Suprapubic skin (tissue), 4 donors: ENCODE results near the gene PAQR7. TPM values are rescaled to one million over a fixed set of nuclear protein-coding genes. Genes with fewer than 3 reads are reported as not detected.

ENCODE experiments used
- DNase-seq, 2 donors: peaks; one replicate each; pipeline ENCODE4 v3.0.0-alpha.2; 2019; ENCODE audit warnings: low spot score in 2 of 2
- H3K27ac ChIP-seq: fragments of 200-600 bp; sonication (generic); one replicate; pipeline ENCODE4 v1.5.1; 2019
- H3K27me3 ChIP-seq: fragments of 200-600 bp; sonication (generic); one replicate; pipeline ENCODE4 v1.5.1; 2019
- H3K36me3 ChIP-seq: fragments of 200-600 bp; sonication (generic); one replicate; pipeline ENCODE4 v1.5.1; 2019
- H3K4me1 ChIP-seq: fragments of 200-600 bp; sonication (generic); one replicate; pipeline ENCODE4 v1.5.1; 2019
- H3K4me3 ChIP-seq: fragments of 200-600 bp; sonication (generic); one replicate; pipeline ENCODE4 v1.5.1; 2019; ENCODE audit warnings: mild to moderate bottlenecking
- H3K9me3 ChIP-seq: fragments of 200-600 bp; sonication (generic); one replicate; pipeline ENCODE4 v1.5.1; 2019
- EP300 ChIP-seq: sonication (generic); formaldehyde crosslinking; IDR thresholded peaks from one replicate; pipeline ENCODE4 v1.6.1; 2017; ENCODE audit warnings: antibody characterized with exemption
- POLR2A ChIP-seq, 2 donors: fragments of 450-650 bp; IDR thresholded peaks; one replicate each; pipeline ENCODE4 v1.6.1; 2017; ENCODE audit warnings: antibody characterized with exemption in 2 of 2, mild to moderate bottlenecking in 2 of 2, moderate library complexity in 2 of 2
- POLR2AphosphoS5 ChIP-seq, 3 donors: sonication (generic); formaldehyde crosslinking; IDR thresholded peaks; one replicate each; pipeline ENCODE4 v1.6.1; 2017; ENCODE audit warnings: antibody characterized with exemption in 3 of 3
- WGBS: methylation state at CpG from one replicate; pipeline ENCODE4 v1.1.5; 2018; 5-methylcytosine and 5-hydroxymethylcytosine counted together
- total RNA-seq, 4 donors: library from RNA; depleted of rRNA; stranded (reverse); fragments of >200 nt; gene quantifications; one replicate each; pipeline ENCODE4 v1.1.0, GENCODE V29; 2016
- TF ChIP-seq, protein P1 (sequence below), 2 donors: fragments of 200-600 bp in 1 of 2; fragments of 450-650 bp in 1 of 2; sonication (generic) in 1 of 2; IDR thresholded peaks; one replicate each; pipeline ENCODE4 v1.5.1; 2016 to 2019; ENCODE audit warnings: antibody characterized with exemption in 2 of 2, mild to moderate bottlenecking in 1 of 2, moderate library complexity in 1 of 2

Gene PAQR7
- total RNA-seq, 4 donors from 2014 or later: 14.3 to 20.9 (median 16.6) TPM

DNA sequence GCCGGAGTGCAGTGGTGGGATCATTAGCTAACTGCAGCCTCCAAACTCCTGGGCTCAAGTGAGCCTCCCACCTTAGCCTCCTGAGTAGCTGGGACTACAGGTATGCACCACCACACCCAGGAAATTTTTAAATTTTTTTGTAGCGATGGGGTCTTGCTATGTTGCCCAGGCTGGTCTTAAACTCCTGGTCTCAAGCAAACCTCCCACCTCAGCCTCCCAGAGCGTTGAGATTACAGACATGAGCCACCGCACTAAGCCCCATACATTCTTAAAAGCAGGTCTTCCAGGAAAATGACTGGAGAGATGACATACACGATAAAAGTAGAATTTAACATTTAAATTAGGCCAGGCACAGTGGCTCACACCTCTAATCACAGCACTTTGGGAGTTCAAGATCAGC, 42.4 kb downstream of the PAQR7 start:
- Histone ChIP-seq H3K27me3 (no peaks in the 10 kb centered on the region), H3K4me1 (peaks cover 6% of the 10 kb centered on the region), H3K4me3 (no peak overlapping the region), H3K36me3 (peaks cover 61% of the 10 kb centered on the region), H3K9me3 (no peaks in the 10 kb centered on the region), H3K27ac (no peak overlapping the region)
- TF ChIP-seq, protein P1, sequence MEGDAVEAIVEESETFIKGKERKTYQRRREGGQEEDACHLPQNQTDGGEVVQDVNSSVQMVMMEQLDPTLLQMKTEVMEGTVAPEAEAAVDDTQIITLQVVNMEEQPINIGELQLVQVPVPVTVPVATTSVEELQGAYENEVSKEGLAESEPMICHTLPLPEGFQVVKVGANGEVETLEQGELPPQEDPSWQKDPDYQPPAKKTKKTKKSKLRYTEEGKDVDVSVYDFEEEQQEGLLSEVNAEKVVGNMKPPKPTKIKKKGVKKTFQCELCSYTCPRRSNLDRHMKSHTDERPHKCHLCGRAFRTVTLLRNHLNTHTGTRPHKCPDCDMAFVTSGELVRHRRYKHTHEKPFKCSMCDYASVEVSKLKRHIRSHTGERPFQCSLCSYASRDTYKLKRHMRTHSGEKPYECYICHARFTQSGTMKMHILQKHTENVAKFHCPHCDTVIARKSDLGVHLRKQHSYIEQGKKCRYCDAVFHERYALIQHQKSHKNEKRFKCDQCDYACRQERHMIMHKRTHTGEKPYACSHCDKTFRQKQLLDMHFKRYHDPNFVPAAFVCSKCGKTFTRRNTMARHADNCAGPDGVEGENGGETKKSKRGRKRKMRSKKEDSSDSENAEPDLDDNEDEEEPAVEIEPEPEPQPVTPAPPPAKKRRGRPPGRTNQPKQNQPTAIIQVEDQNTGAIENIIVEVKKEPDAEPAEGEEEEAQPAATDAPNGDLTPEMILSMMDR (IDR thresholded peaks at IDR 0.05): no peak
- TF ChIP-seq EP300 (no peak), POLR2A (IDR thresholded peaks at IDR 0.05) (no peak), POLR2AphosphoS5 (IDR thresholded peaks at IDR 0.05) (no peak)
- over 99% methylated on average over 5 of the region's 5 CpGs for WGBS
- DNase-seq: no peak

DNA sequence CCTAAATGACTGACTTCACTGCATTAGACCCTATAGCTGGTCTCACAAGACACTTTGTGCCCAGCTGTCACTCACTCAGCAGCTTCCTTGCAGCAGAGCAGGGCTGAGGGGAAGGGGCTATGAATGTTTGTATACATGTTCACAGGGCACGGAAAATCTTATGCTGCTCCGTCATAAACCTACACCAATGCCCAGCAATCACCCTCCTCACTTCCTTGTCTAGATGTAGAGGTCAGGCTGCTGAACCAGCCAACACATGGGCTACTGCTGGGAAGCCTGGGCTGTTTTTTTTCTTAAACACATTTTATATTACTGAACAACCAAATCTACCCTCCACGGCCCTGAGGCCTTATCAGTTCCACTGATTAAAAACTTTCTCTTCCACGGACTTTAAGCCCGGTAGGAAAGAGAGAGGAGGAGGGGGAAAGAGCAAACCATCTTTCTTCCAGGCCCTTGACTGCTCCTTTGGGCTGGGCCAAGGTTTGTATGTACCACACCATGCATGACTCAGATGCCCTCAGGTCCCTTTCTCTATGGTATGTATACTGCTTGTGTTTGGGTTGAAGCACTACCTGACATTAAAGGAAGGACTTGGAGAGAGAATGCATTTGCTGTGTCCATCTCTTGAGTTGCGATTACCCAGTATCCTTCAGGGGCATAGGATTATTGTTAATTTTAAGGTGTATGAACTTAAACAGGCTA, 43.0 kb downstream of the PAQR7 start:
- TF ChIP-seq POLR2A (IDR thresholded peaks at IDR 0.05): no peak
- no peak for TF ChIP-seq EP300
- no peak for TF ChIP-seq POLR2AphosphoS5 (IDR thresholded peaks at IDR 0.05)
- TF ChIP-seq, protein P1 (IDR thresholded peaks at IDR 0.05): no peak
- DNase-seq: no peak
- Histone ChIP-seq H3K4me1 (peaks cover 6% of the 10 kb centered on the region), H3K9me3 (no peaks in the 10 kb centered on the region), H3K4me3 (no peak overlapping the region), H3K27me3 (no peaks in the 10 kb centered on the region), H3K36me3 (peaks cover 68% of the 10 kb centered on the region), H3K27ac (no peak overlapping the region)
- WGBS: 77% methylated on average over 6 of the region's 6 CpGs

DNA sequence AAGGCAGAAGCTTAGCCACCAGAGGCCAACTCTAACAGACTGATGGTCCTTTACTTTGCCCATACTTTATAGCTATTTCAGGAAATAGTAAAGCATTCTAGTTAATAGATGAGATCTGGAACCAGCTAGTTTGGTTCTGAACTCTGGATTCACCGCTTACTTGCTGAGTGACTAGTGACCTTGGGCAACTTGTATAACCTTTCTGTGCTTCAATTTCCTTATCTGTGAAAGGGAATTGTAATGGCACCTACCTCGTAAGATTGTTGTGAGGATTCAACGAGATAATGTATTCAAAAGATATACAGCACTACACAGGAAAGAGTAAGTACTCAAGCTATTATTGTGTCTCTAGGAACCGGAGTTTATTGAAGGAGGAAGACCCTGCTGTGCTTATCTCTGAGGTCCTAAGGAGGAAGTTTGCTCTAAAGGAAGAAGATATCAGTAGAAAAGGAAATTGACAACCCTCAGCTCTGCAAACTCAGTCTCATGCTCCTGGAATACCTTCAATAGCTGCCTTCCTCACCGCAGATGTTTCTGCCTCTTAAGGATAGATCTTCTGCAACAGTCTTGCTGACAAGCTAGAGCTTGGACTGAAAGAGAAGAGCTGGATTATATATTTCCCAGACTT, 43.8 kb downstream of the PAQR7 start:
- Histone ChIP-seq H3K4me1 (peaks cover 6% of the 10 kb centered on the region), H3K4me3 (no peak overlapping the region), H3K36me3 (peaks cover 76% of the 10 kb centered on the region), H3K27me3 (no peaks in the 10 kb centered on the region), H3K27ac (no peak overlapping the region), H3K9me3 (no peaks in the 10 kb centered on the region)
- no peak for TF ChIP-seq POLR2AphosphoS5 (IDR thresholded peaks at IDR 0.05)
- TF ChIP-seq POLR2A (IDR thresholded peaks at IDR 0.05): no peak
- TF ChIP-seq, protein P1 (IDR thresholded peaks at IDR 0.05): no peak
- TF ChIP-seq EP300: no peak
- 69% methylated on average over 5 of the region's 5 CpGs for WGBS
- no peak for DNase-seq

DNA sequence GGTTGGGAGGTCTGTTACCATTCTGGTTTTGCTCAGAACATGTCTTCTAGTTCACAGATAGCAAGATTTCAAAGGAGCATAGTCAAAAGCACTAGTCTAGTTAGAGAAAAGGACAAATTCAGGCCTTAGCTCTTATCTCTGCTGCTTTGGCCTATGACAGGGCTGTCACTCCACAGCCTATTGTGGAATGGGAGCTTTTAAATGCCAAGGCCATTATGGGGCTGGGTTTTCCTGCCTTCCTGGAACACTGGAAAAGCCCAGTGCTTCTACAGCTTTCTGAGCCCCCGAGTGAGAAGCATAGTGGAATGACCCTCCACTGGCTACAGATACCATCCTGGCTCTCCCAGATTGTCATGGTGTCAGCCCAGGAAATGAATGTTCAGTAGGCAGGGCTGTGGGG, 46.5 kb downstream of the PAQR7 start:
- H3K36me3 ChIP-seq: peaks cover 82% of the 10 kb centered on the region
- peaks cover 11% of the 10 kb centered on the region for H3K4me1 ChIP-seq

DNA sequence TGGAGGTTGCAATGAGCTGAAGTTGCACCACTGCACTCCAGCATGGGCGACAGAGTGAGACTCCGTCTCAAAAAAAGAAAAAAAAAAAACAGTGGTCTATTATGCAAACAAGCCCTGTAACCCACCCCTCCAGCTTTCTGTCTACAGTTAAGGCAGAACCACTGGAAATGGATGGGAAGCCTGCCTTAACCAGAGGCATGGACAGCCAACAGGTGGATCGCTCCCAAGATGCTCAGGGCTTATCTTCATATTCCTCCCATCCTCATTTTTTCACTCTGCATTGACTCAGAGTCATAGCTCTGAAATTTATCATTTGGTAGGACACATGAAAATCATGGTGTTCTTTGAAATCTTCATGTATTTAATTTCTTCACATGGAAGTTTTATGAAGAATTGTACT, 47.0 kb downstream of the PAQR7 start:
- 67% methylated on average over 3 of the region's 3 CpGs for WGBS
- Histone ChIP-seq H3K4me3 (no peak overlapping the region), H3K27ac (no peak overlapping the region), H3K9me3 (no peaks in the 10 kb centered on the region), H3K36me3 (peaks cover 76% of the 10 kb centered on the region), H3K27me3 (no peaks in the 10 kb centered on the region), H3K4me1 (peaks cover 11% of the 10 kb centered on the region)
- TF ChIP-seq POLR2AphosphoS5 (IDR thresholded peaks at IDR 0.05) (no peak), EP300 (no peak), POLR2A (IDR thresholded peaks at IDR 0.05) (no peak)
- TF ChIP-seq, protein P1 (IDR thresholded peaks at IDR 0.05): no peak
- DNase-seq: no peak

More for the DNA sequence above, 46.5 kb downstream of the PAQR7 start:
- H3K4me3 ChIP-seq: no peak overlapping the region
- DNase-seq: no peak
- H3K9me3 ChIP-seq: no peaks in the 10 kb centered on the region
- no peak overlapping the region for H3K27ac ChIP-seq
- no peaks in the 10 kb centered on the region for H3K27me3 ChIP-seq
- 70% methylated on average over 1 of the region's 1 CpG for WGBS
- TF ChIP-seq, protein P1 (IDR thresholded peaks at IDR 0.05): no peak
- no peak for TF ChIP-seq POLR2AphosphoS5 (IDR thresholded peaks at IDR 0.05)
- TF ChIP-seq EP300: no peak
- no peak for TF ChIP-seq POLR2A (IDR thresholded peaks at IDR 0.05)
